ENCODE data around the gene PPM1F.

PPM1F gene

GRCh38 chr22:21952586-21953571, at the start of gene PPM1F:
PPM1F (minus strand) TSS chr22:21952848; CDS start chr22:21946048, 6,800 bp downstream.
- DNase-seq (ENCODE audit: low read depth) = peak; percentile 77

DNA sequence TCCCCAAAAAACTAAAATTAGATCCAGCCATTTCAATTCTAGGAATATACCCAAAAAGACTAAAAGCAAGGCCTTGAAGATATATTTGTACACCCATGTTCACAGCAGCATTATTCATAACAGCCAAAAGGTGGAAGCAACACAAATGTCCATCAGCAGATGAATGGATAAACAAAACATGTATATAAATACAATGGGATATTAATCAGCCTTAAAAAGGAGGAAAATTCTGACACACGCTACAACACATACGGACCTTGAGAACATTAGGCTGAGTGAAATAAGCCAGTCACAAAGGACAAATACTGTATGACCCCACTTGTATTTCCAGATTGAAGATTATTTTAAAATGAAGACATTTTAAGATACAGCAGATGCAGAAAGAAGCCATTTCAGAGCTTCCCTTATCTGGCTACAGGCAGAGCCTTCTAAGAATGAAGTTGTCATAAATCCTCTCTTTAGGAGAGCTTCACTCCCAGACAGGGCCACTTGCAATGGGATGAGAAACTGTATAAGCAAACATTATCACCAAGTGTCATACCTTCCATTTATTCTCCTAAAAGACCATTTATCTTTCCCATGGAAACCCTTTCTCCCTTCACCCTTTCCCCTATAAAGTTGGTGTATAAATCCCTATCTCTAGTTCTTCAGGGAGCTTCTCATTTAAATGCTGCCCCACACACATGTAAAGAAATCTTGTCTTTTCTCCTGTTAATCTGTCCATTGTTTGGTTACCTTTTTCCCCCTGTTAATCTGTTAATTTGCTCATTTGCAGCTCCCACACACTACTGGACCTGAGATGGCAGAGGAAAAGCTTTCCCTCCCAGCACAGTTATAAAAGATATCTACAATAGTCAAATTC, 49.2 kb upstream of the PPM1F start:
- DNase-seq (ENCODE audit: low read depth) = no peak

GRCh38 chr22:21998595-21999247, 46.1 kb upstream of the PPM1F start:
- no peak for DNase-seq (ENCODE audit: low read depth)

DNA sequence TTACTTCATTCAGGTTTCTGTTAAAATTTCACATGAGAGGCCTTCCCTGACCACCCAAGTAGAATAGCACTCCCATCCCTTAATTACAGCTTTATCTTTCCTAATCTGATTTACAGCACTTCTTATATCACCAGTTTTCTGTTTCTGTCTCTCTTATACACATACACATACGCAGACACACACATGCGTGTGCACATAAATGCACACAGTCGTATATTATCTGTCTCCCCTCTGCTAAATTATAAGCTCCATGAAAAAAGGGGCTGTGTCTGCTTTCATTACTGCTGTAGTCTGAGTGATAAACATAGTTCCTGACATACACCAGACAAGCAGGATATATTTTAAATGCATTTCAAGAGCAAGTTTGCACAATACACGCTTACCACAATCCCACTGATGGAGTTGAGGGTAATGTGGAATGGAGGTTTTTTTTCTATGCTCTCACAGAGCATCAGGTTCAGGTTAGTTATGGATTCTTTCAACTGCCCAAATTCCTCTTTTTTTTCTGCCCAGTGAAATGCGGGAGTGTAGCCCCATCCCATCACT, 43.6 kb upstream of the PPM1F start:
- DNase-seq (ENCODE audit: low read depth) = no peak

GRCh38 chr22:21995660-21996059, 43.0 kb upstream of the PPM1F start:
- no peak for DNase-seq (ENCODE audit: low read depth)

DNA sequence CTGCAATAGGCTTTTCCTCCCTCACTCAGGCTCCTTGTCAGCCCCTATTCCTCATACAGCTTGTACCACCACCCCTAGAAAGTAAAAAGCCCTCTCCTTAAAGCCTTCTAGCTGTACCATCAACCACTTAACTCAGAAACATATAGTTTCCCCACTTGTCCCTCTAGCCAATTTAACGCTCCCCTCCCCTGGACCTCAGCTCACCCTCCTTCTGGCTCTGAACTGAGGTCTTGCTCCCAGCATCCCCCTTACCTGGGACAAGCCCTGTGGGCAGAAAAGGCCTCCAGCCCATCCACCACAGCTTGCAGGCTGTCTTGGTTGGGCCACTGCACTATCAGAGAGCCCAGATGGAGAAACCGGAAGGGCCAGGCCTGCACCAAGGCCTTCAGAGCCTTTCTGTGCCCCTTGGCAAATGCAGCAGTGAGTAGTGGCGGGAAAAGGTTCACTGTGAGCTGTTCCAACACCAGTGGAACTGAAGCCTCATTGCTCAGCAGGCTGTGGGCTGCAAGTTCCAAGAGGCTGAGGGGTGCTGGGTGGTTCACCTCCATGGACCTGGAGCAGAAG, 42.3 kb upstream of the PPM1F start:
- no peak for DNase-seq (ENCODE audit: low read depth)

GRCh38 chr22:21992593-21993237, 40.1 kb upstream of the PPM1F start:
- DNase-seq (ENCODE audit: low read depth) = no peak

DNA sequence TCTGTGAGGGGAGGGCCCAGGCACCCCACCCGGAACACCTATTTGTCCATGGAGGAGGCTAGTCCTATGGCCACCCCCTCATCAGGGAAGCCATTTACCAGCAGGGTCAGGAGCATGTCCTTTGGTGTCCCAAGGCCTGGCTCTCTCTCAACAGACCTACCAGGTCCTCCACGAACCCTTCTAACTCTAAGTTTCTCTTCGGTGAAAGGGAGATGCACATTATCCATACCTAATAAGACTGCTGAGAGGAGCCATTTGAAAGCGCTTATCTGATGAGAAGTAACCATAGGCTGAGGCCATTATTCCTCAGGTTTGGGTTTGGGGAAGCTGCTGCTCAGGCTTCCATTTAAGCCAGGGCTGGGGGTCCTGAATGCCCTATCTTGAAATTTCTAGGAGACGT, 39.1 kb upstream of the PPM1F start:
- no peak for DNase-seq (ENCODE audit: low read depth)

DNA sequence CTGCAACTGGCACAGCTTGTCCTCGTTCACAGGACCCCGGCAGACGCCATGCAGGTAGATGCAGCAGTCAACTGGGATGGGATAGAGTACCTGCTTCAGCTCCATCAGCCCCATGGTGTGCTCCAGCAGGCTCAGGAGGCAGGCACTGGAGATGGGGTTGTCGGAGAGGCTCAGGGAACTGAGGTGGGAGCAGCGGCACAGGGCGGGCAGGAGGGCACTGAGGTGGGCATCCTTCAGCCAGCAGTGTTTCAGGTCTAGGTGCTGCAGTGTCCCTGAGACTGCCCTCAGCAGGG, 38.6 kb upstream of the PPM1F start:
- no peak for DNase-seq (ENCODE audit: low read depth)

DNA sequence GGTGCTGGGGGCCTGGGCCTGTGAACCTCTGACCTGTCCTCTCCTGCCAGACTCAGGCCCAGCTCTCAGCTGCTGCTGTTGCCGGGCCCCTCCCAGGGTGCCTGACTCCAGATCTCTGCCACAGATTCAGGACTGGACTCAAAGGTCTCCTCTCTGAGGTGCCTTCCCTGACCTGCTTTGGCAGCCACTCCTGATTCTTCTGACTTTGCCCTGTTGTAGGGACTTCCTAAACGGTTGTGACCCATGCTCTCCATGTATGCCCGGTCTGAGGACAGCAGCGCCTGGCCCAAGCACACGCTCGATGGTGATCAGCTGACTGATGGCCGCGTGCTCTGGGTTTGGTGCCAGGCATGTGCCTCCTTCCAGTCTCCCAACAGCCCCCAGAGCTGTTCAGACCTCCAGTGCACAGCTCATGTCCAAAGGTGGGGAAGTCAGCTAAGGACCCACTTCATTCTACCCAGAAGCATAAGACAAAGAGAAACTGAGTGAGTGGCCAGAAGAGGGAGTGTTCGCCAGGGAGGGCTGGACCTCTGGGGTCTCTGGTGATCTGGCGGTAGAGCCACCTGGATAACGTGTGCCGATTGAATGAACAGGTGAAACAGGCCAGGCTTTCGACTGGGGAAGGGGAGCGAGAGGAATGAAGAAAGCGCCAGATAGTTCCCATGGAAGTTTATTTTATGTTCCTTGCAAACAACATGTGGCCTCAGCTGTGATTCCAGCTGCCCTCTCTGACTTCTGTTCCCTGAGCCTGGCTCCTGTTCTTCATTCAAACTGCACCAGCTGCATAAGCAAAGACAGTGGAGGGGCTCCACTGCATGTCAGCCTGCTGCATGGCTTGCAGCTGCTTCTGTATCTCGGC, 38.0 kb upstream of the PPM1F start:
- no peak for DNase-seq (ENCODE audit: low read depth)

GRCh38 chr22:21989049-21989448, 36.4 kb upstream of the PPM1F start:
- no peak for DNase-seq (ENCODE audit: low read depth)

DNA sequence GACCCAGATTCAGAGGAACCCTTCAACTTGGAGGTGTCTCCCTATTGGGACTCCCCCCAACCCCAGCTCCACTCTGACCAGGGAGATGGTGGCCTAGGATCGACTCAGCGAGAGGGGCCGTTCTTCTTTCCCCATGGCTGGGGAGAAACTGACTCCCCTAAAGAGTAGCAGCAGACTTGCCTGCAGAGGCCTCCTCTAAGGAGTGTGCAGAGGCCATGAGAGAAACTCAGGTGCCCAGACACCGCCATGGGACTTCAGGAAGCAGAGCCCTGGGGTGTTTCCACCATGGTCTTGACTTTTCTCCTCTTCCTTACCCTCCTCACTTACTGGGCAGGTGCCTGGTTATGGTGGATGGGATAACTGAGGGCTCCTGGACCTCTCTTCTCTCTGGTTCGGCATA, 32.6 kb upstream of the PPM1F start:
- no peak for DNase-seq (ENCODE audit: low read depth)

GRCh38 chr22:21984793-21985192, 32.1 kb upstream of the PPM1F start:
- DNase-seq (ENCODE audit: low read depth) = no peak

DNA sequence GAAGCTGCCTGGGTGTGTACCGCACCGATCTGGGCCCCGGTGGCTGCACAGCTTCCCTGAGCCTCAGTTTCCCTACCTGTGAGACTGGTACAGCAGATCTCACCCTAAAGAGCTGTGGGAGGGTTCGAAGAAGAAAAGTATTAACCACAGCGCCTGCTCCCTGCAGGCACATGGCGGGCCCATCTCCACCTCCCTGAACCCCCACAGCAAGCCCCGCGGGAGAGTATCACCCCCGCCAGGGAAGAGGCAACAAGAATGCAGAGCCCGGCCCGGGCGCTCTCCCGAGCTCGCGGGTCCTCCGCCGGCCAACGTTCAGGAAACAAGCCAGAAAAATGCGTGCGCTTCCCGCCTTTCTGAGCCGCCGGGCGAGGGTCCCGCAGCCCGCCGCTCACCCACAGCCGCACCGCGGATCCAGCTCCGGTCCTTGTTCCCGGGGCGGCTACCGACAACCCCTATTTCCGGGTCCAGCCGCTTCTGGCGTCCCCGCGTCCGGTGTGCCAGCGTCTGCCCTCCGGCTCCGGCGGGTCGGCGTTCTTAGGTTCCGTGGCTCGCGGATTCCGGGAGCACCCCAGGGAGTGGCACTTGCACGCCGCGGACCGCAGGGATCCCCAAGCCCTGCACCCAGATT, 29.8 kb upstream of the PPM1F start, which contains the start of gene TOP3B:
TOP3B (minus strand) TSS at position 450 of the 628 bp plus-strand sequence. CDS start 7,078 bp downstream, outside the sequence.
- DNase-seq (ENCODE audit: low read depth) = peak; percentile 63

- DNase-seq (ENCODE audit: low read depth) = no peak
These were observed 29.2 kb upstream of the PPM1F start for GRCh38 chr22:21981874-21982273.

DNA sequence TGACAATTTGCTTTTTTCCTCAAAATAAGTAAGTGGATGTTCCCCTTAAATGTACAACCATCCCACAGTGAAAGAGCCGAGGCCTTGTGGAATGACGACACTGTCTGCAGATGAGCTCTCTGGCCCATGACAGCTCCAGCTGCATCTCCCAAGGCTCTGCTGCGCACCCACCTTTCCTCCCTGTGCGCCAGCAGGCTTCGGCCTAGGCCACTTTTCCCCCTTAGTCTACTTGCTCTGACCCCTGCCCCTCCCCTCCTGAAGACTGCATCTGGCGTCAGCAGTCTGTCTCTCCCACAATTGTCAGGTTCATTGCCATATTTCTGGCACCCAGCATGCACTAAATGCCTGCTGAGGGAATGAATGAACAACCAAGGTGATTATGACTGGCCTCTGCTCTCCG, 27.9 kb upstream of the PPM1F start:
- no peak for DNase-seq (ENCODE audit: low read depth)

DNA sequence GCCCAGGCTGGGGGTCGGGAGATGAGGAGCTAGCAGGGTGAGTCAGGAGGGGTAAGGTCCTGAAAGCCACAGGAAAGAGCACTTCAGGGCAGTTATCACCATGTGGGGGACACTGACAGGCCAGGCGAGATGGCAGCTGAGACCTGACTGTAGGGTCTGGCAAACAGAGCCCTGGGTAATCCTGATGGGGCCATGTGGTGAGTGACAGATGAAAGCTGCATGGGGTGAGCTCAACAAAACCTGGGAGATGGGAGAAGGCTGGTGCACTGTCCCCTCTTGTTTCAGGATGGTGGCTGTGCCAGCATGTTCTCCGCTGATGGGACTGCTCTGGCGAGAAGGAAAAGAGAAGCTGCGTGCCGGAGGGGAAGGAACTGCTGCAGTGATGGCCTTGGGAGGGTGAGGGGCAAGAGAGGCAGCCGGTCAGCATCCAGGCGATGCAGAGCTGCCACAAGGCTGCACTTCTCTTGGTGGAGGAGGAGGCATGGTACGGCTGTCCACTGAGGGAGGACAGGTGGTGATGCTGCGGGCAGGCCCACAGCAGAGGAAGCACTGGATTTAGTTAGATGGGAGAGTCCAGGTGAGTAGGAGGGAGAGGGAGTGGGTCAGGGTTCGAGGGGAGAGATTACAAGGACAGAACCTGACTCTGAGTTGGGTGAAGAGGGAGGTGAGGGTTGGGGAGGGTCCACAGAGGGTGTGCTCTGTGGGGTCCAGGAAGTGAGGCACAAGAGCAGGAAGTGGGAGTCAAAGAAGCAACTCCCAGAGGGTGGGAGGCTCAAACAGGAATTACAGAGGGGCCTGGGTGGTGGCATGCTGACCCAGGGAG, 26.1 kb upstream of the PPM1F start:
- no peak for DNase-seq (ENCODE audit: low read depth)

GRCh38 chr22:21977814-21978213, 25.2 kb upstream of the PPM1F start:
- no peak for DNase-seq (ENCODE audit: low read depth)

- DNase-seq (ENCODE audit: low read depth) = no peak
These were observed 23.3 kb upstream of the PPM1F start for GRCh38 chr22:21975854-21976345.

Measured in stimulated activated CD8-positive, alpha-beta memory T cell treated with anti-CD3 and anti-CD28 coated beads, Interleukin-7, amount 100 ng/mL, for 24 hours (primary cell).